Endothelial cell (in vitro differentiated cells): Measurements from ENCODE around the gene RIN3. TPM values are rescaled to one million over a fixed set of nuclear protein-coding genes. Genes with fewer than 3 reads are reported as not detected.
"Not testable (repeated sequence)": the region's sequence is repeated elsewhere in the genome, so short reads cannot be mapped to it uniquely, and the experiment has no call there.

Experiments
- DNase-seq: peaks from one replicate; pipeline ENCODE4 v3.0.0; 2021; ENCODE audit warnings: low spot score
- H3K27ac Mint-ChIP-seq: one replicate; pipeline ENCODE4 v1.8.0; 2021; ENCODE audit warnings: mixed read lengths, inconsistent platforms; ENCODE audit not compliant: unreplicated experiment
- H3K27me3 Mint-ChIP-seq: one replicate; pipeline ENCODE4 v1.8.0; 2021; ENCODE audit warnings: mild to moderate bottlenecking, moderate library complexity, mixed read lengths, inconsistent platforms; ENCODE audit not compliant: unreplicated experiment
- H3K36me3 Mint-ChIP-seq: one replicate; pipeline ENCODE4 v1.8.0; 2021; ENCODE audit warnings: mild to moderate bottlenecking, low read depth, mixed read lengths, inconsistent platforms; ENCODE audit not compliant: unreplicated experiment
- H3K4me1 Mint-ChIP-seq: one replicate; pipeline ENCODE4 v1.8.0; 2021; ENCODE audit warnings: mild to moderate bottlenecking, mixed read lengths, inconsistent platforms; ENCODE audit not compliant: unreplicated experiment
- H3K4me3 Mint-ChIP-seq: one replicate; pipeline ENCODE4 v1.8.0; 2021; ENCODE audit warnings: mild to moderate bottlenecking, mixed read lengths, inconsistent platforms; ENCODE audit not compliant: unreplicated experiment
- H3K9me3 Mint-ChIP-seq: one replicate; pipeline ENCODE4 v1.8.0; 2021; ENCODE audit warnings: mixed read lengths, inconsistent platforms; ENCODE audit not compliant: unreplicated experiment
- CTCF ChIP-seq: fragments of 200-600 bp; sonication (generic); IDR thresholded peaks from one replicate; pipeline ENCODE4 v1.5.0; 2021; ENCODE audit warnings: antibody characterized with exemption; ENCODE audit not compliant: unreplicated experiment
- total RNA-seq: library from RNA; stranded (reverse); fragmentation: NEBNext Ultra II Directional; extraction: Animal tissue kit (Norgen Biotek cat#: 25700); gene quantifications from one replicate; pipeline ENCODE4 v1.2.1, GENCODE V29; 2021; ENCODE audit not compliant: unreplicated experiment

Gene RIN3
- total RNA-seq, 1 donor from 2014 or later = 25.8 TPM

GRCh38 chr14:92638904-92639303 is 125.3 kb downstream of the RIN3 start:
- Mint-ChIP-seq H3K27ac (no peak overlapping the region), H3K27me3 (peaks cover 5% of the 10 kb centered on the region), H3K9me3 (no peaks in the 10 kb centered on the region), H3K4me3 (no peak overlapping the region), H3K36me3 (peaks cover 12% of the 10 kb centered on the region), H3K4me1 (no peaks in the 10 kb centered on the region)
- no peak for DNase-seq
- no peak for TF ChIP-seq CTCF

GRCh38 chr14:92639472-92640117 is 126.0 kb downstream of the RIN3 start:
- not testable (repeated sequence) for H3K9me3 Mint-ChIP-seq, H3K27me3 Mint-ChIP-seq, H3K4me1 Mint-ChIP-seq, DNase-seq, H3K27ac Mint-ChIP-seq
- Mint-ChIP-seq H3K4me3 (peak overlapping the region; percentile 31), H3K36me3 (peaks cover 19% of the 10 kb centered on the region)

DNA sequence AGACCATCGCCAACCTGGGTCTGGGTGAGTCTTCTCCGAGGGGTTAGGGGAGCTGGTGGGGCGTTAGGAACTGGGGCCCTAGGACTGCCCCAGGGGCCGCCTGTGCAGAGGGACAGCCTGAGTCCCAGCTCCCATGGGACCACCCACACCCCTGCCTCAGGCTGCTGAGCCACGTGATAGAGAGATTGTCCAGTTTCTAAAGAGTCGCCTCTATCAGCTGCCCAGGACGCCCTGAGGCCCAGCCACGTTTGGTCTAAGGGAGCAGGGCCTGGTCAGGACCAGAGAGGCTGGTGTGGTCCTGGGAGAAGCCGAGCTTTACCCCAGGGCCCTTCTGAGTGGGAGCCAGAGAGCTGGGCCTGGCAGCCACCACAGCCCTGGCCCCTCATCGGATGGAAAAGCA is 127.7 kb downstream of the RIN3 start:
- Mint-ChIP-seq H3K9me3 (no peaks in the 10 kb centered on the region), H3K27me3 (peaks cover 8% of the 10 kb centered on the region), H3K27ac (no peak overlapping the region), H3K4me1 (no peaks in the 10 kb centered on the region), H3K36me3 (peaks cover 28% of the 10 kb centered on the region), H3K4me3 (no peak overlapping the region)
- no peak for DNase-seq
- no peak for TF ChIP-seq CTCF

DNA sequence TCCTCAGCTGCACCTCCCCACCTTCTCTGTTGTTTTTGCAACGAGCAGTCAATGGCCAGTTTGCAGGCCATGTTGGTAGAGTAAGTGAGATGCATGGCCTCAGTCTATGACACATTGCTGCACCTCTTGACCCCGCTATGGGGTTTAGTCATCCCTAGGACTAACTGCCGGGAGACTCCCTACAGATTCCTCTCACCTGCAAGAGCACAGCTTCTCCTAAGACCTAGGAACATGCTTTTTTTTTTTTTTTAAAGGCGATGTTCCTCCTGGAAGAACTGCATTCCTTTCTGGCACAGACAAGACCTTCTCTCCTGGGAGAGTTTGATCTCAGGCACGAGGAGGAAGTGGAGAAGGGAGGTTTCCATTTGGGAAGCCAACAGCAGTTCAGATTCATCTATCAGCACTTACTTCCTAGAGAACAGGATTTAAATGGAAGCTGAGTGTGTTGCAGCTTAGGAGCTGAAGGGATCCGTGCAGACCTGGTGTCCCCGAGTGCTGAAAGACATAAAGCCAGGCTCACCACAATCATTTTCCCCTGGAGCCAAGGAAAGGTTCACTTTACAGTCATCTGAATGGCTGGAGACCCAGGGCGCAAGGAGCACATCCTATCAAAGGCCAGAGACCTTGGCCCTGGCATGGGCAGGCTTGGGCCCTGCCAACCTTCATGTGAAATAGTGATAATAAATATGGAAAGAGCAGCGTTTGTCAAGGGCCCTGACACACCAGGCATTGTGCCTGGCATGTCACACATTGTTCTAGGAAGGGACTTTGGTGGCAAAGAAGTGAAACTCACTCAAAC is 130.8 kb downstream of the RIN3 start:
- no peak for TF ChIP-seq CTCF
- H3K36me3 Mint-ChIP-seq = peaks cover 31% of the 10 kb centered on the region
- peaks cover 4% of the 10 kb centered on the region for H3K27me3 Mint-ChIP-seq
- H3K9me3 Mint-ChIP-seq = no peaks in the 10 kb centered on the region
- H3K4me1 Mint-ChIP-seq = no peaks in the 10 kb centered on the region
- H3K4me3 Mint-ChIP-seq = peak overlapping the region; percentile 33
- no peak for DNase-seq
- no peak overlapping the region for H3K27ac Mint-ChIP-seq

DNA sequence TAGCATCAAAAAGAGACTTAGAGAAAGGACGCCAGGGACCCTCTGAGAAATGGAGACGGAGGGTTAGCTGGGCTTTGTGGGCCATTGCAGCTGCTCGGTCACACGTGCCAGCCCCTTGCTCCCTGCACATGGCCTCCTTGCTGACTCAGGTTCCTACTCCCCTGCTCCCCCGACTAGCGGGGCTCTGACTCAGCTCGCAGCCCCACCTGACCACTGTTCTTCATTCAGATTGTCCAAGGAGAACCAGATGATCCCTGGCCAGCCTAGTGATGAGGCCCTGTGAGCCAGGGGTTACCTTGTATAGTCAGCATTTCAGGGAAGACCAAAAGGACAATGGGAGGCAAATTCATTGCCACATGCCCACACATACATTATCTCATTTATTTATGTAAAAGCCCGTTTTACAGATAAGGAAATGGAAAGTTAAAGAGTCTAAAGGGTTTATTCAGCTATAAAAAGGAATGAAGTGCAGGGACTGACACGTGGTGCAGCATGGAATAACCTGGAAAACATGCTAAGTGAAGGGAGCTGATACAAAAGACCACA is 131.5 kb downstream of the RIN3 start:
- Mint-ChIP-seq H3K27me3 (peaks cover 3% of the 10 kb centered on the region), H3K27ac (no peak overlapping the region), H3K4me3 (peak overlapping the region; percentile 64), H3K9me3 (no peaks in the 10 kb centered on the region), H3K4me1 (no peaks in the 10 kb centered on the region), H3K36me3 (peaks cover 31% of the 10 kb centered on the region)
- DNase-seq = no peak
- TF ChIP-seq CTCF = no peak
